GM19043 (cell line): ENCODE measurements around the gene TLN1.

Experiments used
- ATAC-seq: cut with Tn5 transposase; IDR thresholded peaks from one replicate; pipeline ENCODE4 v1.9.1; 2021; ENCODE audit warnings: low read depth; ENCODE audit not compliant: unreplicated experiment

The TLN1 gene

GRCh38 chr9:35754264-35754663, 22.3 kb upstream of the TLN1 start, which contains the start of gene MSMP:
TSS of gene MSMP (minus strand) at chr9:35754276. CDS start at chr9:35754129, 147 bp downstream.
- ATAC-seq = no peak

- ATAC-seq = no peak
These were observed 21.5 kb upstream of the TLN1 start for GRCh38 chr9:35753466-35753865.

- ATAC-seq = no peak
These were observed 18.2 kb upstream of the TLN1 start for GRCh38 chr9:35750256-35750531.

DNA sequence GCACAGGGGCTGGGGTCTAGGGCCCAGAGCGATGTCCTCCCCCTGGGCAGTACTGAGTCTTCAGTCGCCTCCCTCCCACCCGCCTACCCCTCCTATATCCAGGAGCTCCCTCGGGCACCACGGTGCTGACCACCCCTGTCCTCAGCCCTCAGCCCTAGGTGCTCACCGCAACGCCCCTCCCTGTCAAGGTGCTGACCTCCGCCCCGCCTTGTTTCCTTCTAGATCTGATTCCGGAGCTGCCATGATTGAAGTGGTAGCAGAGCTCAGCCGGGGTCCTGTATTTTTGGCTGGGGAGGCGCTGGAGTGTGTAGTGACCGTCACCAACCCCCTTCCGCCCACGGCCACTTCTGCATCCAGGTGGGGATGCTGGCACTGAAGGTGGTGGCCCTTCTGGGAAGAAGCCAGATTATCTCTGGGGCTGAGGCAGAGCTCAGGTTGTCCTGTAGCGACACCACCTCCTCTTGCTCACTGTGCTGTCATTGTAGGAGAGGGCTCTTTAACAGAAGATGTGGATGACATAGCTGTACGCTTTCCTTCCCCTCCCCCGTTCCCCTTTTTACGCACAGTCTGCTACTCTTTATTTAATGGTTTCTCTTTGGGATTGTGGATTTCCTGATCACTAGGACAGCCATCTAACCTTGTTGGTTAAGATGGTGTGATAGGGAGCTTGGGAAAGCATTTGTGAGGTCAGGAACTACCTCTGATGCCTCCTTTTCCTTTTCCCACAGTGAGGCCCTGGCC, 17.7 kb upstream of the TLN1 start:
- ATAC-seq = no peak

GRCh38 chr9:35748858-35749514, 17.0 kb upstream of the TLN1 start, which contains the start of the genes GBA2 and RGP1:
TSS of gene GBA2 (minus strand) at chr9:35749228. CDS start at chr9:35748704, 524 bp downstream.
TSS of gene RGP1 (plus strand) at chr9:35749287. CDS start at chr9:35749756, 469 bp downstream.
- peak; percentile 74 for ATAC-seq

DNA sequence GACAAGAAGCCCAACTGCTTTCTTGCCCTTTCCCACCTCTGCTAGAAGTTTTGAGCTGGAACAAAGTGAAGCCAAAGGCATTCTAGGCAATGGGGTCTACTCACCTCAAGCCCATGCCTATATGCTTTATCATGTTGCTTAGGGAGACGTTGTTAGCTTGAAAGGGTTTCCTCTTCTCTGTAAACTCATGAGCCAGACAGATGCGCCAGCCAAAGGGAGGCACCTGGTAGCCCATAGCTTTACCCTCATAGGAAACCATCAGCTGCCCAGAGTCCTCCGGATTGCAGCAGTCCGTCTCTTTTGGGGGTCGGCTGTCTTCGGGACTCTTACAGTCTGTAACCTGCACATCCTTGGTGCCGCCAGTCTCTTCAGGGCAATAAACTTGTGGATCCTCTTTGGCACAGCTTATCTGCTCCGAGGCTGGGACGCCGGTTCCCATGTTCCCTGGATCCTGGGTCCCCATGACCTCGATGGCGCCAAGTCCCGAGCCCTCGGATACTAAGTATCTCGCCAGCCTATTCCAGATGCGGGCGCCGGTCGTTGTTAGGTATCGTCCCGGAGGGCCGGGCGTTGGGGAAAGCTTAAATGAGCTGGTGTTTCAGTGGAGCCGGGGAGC, 16.4 kb upstream of the TLN1 start:
- ATAC-seq = no peak

- ATAC-seq = no peak
These were observed 14.6 kb upstream of the TLN1 start for GRCh38 chr9:35746583-35746982.

- ATAC-seq = no peak
These were observed 13.6 kb upstream of the TLN1 start for GRCh38 chr9:35745569-35745968.

DNA sequence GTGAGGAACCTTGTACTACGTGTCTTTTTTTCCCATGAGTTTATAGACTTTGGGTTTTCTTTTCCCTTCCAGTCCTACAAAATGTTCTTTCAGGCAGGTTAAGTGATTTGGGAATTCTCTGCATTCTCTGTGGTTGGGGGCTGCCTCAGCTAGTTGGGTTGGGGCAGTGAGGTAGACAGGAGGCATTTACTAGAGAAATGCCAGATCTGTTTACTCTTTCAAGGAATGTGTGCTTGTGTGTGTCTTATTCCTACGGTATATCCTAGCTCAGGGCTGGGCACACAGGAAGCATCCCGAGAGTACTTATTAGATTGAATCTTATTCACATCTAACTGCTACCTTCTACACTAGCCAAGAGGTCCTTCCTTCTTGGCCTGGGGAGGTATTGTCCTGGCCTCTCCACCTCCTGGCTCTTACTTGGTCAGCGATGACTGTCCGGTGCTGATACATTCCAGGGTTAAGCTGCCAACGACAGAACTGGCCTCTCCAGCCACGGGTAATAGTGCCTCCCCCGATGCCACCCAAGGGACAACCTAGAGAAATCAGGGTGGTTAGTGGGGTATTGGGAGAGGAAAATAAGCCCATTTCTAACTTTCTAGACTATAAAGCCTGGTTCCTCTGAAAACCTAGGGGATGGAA, 12.0 kb upstream of the TLN1 start:
- no peak for ATAC-seq

- ATAC-seq = no peak
These were observed 11.5 kb upstream of the TLN1 start for GRCh38 chr9:35743452-35743851.

DNA sequence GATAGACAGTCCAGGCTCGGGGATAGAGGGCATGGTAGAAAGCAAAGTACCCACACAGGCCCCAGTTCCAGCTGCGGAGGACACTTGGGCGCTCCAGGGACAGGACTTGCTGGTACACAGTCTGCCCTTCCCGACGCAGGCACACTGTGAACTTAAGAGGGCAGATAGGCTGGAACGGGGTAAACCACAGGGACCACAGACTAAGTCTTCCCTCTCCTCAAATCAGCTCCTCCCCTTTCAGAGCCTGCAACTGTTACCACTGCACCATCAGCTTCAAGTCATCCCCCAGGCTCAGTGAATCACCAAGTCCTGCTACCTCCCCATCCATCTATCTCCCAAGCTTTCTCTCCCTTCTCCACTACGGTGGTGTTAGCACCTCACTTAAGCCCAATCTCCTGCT, 9.7 kb upstream of the TLN1 start:
- no peak for ATAC-seq

DNA sequence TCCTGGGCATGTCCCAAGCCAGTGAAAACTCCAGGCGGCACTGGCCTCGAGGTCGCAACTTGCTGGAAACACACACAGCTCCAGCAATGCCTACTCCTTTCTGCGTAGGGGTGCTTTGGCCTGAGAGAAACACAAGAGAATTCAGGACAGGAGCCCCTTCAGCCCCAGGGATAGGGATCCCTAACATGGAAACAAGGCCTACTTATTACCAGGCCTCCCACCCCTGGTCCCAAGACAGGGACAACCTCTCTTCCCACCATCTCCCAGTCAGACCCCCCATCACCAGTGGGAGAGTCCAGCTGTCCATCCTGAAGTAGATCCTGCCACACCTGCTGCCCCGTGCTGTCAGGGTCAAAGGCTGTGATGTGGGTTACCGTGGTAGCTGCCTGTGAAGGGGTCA, 8.2 kb upstream of the TLN1 start:
- no peak for ATAC-seq

GRCh38 chr9:35738924-35739323, 6.9 kb upstream of the TLN1 start:
- ATAC-seq = no peak

DNA sequence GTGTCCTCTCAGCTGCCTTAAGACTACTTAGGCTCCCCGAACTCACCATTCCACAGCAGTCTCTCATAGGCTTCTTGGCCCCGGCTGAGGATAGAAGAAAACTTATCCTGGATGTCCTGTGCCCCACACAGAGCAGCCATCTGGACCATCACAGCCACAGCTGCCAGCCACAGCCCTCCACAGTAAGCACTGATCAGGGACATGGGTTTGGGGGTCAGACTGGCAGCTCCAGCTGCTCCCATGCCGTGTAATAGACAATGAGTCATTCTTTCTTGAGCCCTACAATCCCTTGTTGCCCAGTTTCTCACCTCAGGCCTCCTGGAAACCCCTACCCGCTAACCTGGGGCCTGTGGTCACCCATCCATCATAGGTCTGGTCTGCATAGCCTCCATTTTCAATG, 6.2 kb upstream of the TLN1 start:
- no peak for ATAC-seq

- ATAC-seq = no peak
These were observed 5.1 kb upstream of the TLN1 start for GRCh38 chr9:35737143-35737542.

DNA sequence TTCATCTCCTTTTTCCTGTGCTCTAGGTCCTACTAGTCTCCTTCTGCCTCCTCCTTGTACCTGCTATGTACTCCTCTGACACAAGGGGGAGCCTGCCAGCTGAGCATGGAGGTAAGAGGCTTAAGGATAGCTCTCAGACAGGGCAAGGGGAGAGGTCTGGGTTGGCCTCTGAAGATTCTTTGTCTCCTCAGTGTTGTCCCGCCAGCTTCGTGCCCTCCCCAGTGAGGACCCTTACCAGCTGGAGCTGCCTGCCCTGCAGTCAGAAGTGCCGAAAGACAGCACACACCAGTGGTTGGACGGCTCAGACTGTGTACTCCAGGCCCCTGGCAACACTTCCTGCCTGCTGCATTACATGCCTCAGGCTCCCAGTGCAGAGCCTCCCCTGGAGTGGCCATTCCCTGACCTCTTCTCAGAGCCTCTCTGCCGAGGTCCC, 4.2 kb upstream of the TLN1 start:
- no peak for ATAC-seq

DNA sequence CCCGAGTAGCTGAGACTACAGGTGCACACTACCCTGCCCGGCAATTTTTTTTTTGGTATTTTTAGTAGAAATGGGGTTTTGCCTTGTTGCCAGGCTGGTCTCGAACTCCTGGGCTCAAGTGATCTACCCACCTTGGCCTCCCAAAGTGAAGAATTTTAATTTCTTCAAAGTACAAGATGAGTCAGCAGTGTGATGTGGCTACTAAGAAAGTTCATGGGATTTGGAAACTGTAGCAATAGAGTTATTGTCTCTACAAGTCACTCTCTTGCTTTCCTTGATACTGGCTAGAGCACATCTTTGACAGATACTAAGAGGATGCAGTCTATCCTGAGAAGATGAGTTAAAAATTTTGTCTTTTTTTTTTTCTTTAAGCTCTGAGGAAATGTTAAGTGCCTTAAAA, 2.1 kb upstream of the TLN1 start:
- ATAC-seq = no peak

DNA sequence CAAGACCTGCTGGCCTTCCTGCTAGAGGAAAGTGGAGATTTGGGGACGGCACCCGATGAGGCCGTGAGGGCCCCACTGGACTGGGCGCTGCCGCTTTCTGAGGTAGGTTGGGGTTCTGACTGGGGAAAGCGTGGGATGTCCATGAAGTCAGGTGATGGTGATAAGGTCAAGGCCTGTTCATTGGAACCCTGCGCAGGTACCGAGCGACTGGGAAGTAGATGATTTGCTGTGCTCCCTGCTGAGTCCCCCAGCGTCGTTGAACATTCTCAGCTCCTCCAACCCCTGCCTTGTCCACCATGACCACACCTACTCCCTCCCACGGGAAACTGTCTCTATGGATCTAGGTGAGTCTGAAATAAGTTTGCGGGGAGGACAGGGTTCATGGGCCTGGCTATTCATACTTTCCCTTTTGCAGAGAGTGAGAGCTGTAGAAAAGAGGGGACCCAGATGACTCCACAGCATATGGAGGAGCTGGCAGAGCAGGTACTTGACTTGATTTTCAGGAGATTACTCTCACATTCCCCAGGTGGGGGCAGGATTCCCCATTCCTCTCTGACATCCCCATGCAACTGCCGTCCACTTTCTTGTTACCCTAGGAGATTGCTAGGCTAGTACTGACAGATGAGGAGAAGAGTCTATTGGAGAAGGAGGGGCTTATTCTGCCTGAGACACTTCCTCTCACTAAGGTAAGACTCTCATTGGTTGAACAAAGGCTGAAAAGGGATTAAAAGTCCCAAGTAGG, 976 bp upstream of the TLN1 start:
- no peak for ATAC-seq

DNA sequence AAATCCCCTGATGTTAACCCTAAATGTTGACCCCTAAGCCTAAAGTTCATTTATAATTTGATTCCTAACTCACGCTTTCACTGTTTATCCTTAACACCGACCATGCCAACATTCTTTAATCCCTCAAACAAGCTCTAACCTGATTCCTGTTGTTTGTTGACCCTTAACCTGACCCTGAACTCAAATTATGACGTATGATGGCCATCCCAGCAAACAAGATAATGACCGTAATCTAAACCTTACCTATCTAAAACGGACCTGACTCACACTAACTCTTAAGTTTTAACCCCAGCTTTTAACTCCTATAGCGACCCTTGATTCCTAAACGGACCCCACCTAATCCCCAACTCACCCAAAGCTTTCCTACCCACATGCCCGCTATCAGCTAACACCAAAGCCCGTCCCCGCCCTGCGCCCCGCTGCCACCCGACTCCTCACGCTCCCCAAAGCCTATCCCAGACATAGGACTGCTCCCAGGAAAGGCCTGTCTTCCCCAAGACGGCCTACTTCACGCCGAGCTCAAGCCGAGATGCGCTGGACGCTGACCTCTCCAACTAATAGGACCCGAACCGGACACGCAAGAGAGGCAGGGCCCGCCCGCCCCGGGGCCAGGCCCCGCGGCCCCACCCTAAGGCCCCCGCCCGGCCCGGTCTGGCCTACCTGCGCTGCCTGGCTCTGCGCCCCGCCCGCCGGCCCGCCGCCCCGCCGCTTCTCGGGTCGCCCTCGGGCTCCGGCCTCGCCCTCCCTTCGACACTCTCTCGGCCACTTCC, 395 bp downstream of the TLN1 start:
- ATAC-seq = no peak

DNA sequence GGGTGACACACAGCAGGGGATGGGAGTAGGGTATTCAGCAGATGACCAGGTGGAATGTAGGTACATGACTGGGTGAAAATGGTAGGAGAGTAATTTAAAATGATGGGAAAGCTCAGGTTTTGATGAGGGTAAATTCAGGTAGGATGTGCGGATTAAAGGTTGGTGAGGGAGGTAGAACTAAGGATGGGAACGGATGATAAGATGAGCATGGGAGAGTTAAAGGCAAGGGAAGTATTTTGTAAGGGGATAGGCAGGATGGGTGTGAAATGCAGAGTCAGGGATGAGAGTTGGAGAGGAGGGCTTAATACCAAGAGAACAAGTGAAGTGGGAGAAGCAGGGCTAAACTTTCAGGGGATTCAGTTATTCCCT, 1.5 kb downstream of the TLN1 start:
- ATAC-seq = no peak
